Lower leg skin (tissue), 3 donors: ENCODE measurements around the gene KDM6B.

Experiments used
- CTCF ChIP-seq, 3 donors: fragments of 450-650 bp; IDR thresholded peaks; one replicate each; pipeline ENCODE4 v1.5.1; 2016; ENCODE audit warnings: antibody characterized with exemption in 3 of 3, mild to moderate bottlenecking in 3 of 3, moderate library complexity in 2 of 3
- POLR2A ChIP-seq, 2 donors: fragments of 450-650 bp; IDR thresholded peaks; one replicate each; pipeline ENCODE4 v1.6.1; 2016 to 2017; ENCODE audit warnings: antibody characterized with exemption in 2 of 2, mild to moderate bottlenecking in 1 of 2, moderate library complexity in 1 of 2

GRCh38 chr17:7841396-7841914 lies 7.4 kb downstream of the KDM6B start:
- TF ChIP-seq CTCF (IDR thresholded peaks at IDR 0.05), result peak in 1 of 3 donors; percentile 32
- no peak for TF ChIP-seq POLR2A (IDR thresholded peaks at IDR 0.05)
